ENCODE measurements around the gene SIDT2.

Gene SIDT2

DNA sequence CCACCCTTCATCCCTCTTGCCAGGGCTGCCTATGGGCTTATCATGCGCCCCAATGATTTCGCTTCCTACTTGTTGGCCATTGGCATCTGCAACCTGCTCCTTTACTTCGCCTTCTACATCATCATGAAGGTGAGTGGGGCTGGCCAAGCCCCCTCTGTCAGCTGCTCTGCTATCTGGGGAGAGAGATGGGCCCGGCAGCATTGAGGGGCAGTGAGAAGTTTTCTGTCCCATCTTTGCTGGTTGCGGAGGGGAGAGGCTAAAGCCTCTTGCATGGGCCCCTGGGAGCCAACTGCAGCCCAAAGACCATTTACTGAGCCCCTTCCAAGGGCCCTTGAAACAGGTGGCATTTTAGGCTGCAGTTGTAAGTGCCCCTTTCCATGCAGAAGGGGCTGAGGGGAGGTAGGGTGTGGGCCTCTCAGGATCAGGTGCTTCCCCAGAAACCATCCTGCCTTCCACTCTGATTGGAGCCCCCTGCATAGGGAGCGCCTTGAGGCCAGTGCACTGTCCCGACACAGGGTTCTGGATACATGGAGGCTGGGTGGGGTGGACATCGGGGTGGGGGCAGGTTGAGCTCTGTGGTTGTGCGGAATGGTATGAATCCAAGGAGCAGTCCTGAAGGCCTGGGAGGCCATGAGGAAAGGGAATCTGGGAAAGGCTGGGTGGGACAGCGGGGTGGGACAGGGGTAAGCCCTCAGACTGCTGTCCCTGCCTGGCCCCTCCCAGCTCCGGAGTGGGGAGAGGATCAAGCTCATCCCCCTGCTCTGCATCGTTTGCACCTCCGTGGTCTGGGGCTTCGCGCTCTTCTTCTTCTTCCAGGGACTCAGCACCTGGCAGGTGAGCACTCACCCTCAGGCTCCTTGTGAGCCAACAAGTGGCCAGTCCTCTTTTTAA lies 14.8 kb downstream of the SIDT2 start:
- Mint-ChIP-seq H3K36me3 (ENCODE audit: low read depth) (peaks cover 19% of the 10 kb centered on the region), H3K4me3 (no peak overlapping the region), H3K9me3 (no peaks in the 10 kb centered on the region), H3K27ac (no peak overlapping the region), H3K4me1 (peaks cover 13% of the 10 kb centered on the region), H3K27me3 (ENCODE audit: low read depth) (no peaks in the 10 kb centered on the region)
- TF ChIP-seq, protein P1, sequence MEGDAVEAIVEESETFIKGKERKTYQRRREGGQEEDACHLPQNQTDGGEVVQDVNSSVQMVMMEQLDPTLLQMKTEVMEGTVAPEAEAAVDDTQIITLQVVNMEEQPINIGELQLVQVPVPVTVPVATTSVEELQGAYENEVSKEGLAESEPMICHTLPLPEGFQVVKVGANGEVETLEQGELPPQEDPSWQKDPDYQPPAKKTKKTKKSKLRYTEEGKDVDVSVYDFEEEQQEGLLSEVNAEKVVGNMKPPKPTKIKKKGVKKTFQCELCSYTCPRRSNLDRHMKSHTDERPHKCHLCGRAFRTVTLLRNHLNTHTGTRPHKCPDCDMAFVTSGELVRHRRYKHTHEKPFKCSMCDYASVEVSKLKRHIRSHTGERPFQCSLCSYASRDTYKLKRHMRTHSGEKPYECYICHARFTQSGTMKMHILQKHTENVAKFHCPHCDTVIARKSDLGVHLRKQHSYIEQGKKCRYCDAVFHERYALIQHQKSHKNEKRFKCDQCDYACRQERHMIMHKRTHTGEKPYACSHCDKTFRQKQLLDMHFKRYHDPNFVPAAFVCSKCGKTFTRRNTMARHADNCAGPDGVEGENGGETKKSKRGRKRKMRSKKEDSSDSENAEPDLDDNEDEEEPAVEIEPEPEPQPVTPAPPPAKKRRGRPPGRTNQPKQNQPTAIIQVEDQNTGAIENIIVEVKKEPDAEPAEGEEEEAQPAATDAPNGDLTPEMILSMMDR (IDR thresholded peaks at IDR 0.05; ENCODE audit: unreplicated experiment in 3 of 3), result no peak

DNA sequence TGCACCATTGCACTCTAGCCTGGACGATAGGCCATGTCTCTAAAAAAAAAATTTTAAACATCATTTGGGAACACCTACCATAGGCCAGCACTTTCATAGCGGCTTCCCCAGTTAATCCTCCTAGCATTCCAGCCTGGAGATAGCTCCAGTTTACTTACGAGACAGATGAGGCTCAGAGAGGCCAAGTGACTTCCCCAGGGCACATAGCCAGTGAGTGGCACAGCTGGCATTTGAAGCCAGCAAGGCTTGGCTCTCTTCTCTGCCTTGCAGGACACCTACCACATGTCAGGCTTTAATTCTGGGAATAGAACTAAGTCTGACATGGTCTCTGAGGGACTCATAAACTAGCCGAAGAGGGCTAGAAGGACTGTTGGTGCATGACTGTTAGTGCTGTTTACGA lies 15.7 kb downstream of the SIDT2 start:
- no peak overlapping the region for H3K4me3 Mint-ChIP-seq
- peaks cover 19% of the 10 kb centered on the region for H3K4me1 Mint-ChIP-seq

DNA sequence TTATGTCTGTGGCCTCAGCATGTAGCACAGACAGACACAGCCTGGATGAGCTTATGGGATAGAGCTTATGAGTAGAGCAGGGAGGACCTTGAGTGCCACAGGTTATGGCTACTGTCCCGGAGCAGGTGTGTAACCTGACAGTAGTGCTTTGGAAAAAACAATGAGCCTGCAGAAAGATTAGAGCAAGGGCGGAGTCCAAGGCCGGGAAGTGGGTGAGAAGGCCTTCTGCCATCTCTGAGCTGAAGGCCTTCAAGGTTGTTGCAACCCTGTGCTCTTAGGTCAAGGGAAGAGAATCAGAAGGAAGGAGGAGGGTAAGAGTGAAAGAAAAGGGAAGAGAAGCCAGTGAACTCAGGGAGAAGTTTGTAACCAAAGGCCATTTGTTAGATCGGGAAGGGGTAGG lies 16.7 kb downstream of the SIDT2 start:
- H3K4me1 Mint-ChIP-seq, result peaks cover 28% of the 10 kb centered on the region
- no peaks in the 10 kb centered on the region for H3K9me3 Mint-ChIP-seq
- no peak overlapping the region for H3K4me3 Mint-ChIP-seq
- peaks cover 19% of the 10 kb centered on the region for H3K36me3 Mint-ChIP-seq (ENCODE audit: low read depth)
- no peaks in the 10 kb centered on the region for H3K27me3 Mint-ChIP-seq (ENCODE audit: low read depth)
- TF ChIP-seq, protein P1 (IDR thresholded peaks at IDR 0.05; ENCODE audit: unreplicated experiment in 3 of 3), result no peak
- H3K27ac Mint-ChIP-seq, result peak overlapping the region in 2 of 3 experiments; percentile 53 to 54

More for the DNA sequence above, 15.7 kb downstream of the SIDT2 start:
- no peaks in the 10 kb centered on the region for H3K27me3 Mint-ChIP-seq (ENCODE audit: low read depth)
- peak overlapping the region in 1 of 3 experiments; percentile 23 for H3K27ac Mint-ChIP-seq
- no peaks in the 10 kb centered on the region for H3K9me3 Mint-ChIP-seq
- TF ChIP-seq, protein P1 (IDR thresholded peaks at IDR 0.05; ENCODE audit: unreplicated experiment in 3 of 3), result no peak
- peaks cover 19% of the 10 kb centered on the region for H3K36me3 Mint-ChIP-seq (ENCODE audit: low read depth)

DNA sequence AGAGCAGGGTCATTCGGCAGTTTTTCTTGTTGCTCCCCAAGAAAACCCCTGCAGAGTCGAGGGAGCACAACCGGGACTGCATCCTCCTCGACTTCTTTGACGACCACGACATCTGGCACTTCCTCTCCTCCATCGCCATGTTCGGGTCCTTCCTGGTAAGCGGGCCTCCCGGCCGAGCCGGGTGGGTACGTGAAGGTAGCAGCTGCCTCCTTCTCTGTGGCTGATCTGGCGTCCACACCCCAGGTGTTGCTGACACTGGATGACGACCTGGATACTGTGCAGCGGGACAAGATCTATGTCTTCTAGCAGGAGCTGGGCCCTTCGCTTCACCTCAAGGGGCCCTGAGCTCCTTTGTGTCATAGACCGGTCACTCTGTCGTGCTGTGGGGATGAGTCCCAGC lies 17.2 kb downstream of the SIDT2 start:
- Mint-ChIP-seq H3K9me3 (no peaks in the 10 kb centered on the region), H3K27me3 (ENCODE audit: low read depth) (no peaks in the 10 kb centered on the region), H3K4me3 (no peak overlapping the region), H3K27ac (peak overlapping the region in 1 of 3 experiments; percentile 54), H3K4me1 (peaks cover 33% of the 10 kb centered on the region), H3K36me3 (ENCODE audit: low read depth) (peaks cover 19% of the 10 kb centered on the region)
- TF ChIP-seq, protein P1 (IDR thresholded peaks at IDR 0.05; ENCODE audit: unreplicated experiment in 3 of 3), result no peak

DNA sequence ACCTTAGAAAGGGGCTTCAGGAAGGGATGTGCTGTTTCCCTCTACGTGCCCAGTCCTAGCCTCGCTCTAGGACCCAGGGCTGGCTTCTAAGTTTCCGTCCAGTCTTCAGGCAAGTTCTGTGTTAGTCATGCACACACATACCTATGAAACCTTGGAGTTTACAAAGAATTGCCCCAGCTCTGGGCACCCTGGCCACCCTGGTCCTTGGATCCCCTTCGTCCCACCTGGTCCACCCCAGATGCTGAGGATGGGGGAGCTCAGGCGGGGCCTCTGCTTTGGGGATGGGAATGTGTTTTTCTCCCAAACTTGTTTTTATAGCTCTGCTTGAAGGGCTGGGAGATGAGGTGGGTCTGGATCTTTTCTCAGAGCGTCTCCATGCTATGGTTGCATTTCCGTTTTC lies 18.5 kb downstream of the SIDT2 start:
- Mint-ChIP-seq H3K4me1 (peaks cover 40% of the 10 kb centered on the region), H3K9me3 (no peaks in the 10 kb centered on the region), H3K27me3 (ENCODE audit: low read depth) (no peaks in the 10 kb centered on the region), H3K36me3 (ENCODE audit: low read depth) (peaks cover 19% of the 10 kb centered on the region), H3K27ac (peak overlapping the region; percentile 80 to 96 (median 82)), H3K4me3 (peak overlapping the region in 1 of 3 experiments; percentile 89)
- TF ChIP-seq, protein P1 (IDR thresholded peaks at IDR 0.05; ENCODE audit: unreplicated experiment in 3 of 3), result no peak
